Stimulated activated CD4-positive, alpha-beta T cell treated with anti-CD3 and anti-CD28 coated beads, TNF-alpha, amount 100 ng/mL, for 24 hours (primary cell): ENCODE results near the gene FASN.

ENCODE experiments used
- DNase-seq, 3 experiments: peaks; one replicate each; pipeline ENCODE4 v3.0.0-alpha.2; 2020; ENCODE audit warnings: low read depth in 3 of 3

Gene FASN

DNA sequence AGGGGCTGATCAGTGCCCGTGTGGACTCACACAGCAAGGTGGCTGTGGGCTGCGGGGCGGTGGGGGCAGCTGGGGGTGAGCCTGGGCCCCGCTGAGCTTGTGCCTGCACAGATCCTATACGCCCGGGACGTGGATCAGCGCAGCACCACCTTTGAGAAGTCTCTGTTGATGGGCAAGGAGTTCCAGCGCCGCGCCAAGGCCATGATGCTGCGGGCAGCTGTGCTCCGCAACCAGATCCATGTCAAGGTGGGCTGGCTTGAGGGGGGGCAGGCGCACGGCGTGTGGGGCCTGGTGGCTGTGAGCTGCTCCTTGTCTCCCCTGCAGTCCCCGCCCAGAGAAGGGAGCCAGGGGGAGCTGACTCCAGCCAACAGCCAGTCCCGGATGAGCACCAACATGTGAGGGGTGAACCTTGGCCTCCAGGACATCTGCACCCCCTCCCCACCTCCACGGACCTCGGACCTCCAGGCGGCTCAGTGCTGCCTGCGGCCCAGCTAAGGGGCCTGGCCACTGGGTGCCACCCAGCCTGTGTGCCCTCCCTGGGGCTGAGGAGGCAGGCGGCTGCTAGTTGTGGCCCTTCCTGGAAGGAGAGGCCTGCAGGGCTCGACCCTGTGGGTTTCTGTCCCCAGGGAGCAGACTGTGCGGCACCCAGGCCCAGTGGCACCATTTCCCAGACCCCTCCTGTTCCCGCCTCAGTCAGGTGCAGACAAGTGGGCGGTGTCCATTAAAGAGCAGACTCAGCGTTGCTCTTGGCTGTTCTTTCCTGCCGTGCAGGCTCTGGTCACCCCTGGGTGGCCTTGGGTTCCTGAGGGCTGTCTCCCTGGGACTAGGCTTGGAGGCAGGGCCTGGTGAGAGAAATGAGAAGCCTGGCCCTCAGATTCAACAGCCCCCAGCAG, 41.1 kb downstream of the FASN start:
- DNase-seq, result no peak

DNA sequence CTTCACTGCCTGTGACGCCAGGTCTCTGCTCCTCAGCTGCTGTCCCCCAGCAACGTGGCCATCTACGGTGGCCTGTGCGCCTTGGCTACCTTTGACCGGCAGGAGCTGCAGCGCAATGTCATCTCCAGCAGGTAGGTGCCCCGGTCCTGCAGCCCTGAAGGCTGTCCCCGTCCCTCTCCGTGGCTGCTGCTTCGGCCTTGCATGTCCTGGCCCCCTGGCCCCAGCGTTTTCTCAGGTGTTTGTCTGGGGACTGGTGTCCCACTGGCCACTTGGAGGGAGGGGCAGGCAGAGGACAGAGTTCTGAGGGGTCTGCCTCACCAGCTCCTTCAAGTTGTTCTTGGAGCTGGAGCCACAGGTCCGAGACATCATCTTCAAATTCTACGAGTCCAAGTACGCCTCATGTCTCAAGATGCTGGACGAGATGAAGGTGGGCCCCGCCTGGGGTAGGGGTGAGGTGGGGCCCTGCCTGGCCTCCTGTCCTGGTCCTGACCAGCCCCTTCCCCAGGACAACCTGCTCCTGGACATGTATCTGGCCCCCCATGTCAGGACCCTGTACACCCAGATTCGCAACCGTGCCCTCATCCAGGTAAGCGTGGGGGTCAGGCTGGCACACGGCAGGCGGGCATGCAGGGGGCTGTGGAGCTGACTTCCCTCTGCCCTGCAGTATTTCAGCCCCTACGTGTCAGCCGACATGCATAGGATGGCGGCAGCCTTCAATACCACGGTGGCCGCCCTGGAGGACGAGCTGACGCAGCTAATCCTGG, 41.9 kb downstream of the FASN start:
- no peak for DNase-seq

- no peak for DNase-seq
Observed at GRCh38 chr17:82055023-82055964, 42.7 kb downstream of the FASN start.

DNA sequence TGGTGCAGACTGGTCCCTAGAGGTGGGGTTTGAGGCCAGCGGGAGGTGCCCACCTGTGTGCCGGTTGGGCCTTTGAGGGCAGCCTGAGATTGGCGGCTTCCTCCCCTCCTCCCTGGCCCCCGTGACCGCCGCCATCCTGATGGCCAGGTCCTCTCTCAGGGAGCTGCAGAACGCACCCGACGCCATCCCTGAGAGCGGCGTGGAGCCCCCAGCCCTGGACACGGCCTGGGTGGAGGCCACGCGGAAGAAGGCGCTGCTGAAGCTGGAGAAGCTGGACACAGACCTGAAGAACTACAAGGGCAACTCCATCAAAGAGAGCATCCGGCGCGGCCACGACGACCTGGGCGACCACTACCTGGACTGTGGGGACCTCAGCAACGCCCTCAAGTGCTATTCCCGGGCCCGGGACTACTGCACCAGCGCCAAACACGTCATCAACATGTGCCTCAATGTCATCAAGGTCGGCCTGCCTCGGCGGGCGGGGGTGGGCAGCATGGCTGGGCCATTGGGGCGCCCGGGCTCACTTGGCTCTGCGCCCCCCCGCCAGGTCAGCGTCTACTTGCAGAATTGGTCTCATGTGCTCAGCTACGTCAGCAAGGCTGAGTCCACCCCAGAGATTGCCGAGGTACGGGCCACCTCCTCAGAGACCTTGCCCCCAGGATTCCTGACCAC, 43.5 kb downstream of the FASN start:
- no peak for DNase-seq

DNA sequence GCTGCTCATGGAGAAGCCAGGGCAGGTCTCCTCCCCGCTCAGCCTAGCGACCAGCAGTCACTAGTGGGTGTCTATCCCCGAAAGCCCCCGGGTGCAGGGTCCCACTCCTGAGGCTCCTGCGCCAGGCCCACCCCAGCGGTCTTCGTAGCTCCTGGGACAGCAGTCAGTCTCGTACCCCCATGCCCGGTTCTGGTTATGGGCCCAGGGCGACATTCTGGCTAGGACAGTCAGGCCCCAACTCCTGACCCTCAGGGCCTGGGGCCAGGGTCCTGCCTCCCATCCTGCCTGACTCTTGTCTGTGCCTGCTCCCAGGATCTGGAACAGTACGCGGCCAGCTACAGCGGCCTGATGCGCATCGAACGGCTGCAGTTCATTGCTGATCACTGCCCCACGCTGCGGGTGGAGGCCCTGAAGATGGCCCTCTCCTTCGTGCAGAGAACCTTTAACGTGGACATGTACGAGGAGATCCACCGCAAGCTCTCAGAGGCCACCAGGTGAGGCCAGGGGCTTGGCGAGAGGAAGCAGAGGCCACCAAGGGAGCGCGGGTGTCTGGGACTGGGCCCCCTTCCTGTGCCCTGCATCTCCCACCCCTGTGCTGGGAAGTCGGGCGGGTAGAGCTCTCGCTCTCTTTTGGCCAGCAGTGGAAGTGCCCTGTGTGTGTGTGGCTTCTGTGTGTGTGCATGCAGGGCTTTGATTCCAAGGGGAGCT, 44.3 kb downstream of the FASN start:
- no peak for DNase-seq

DNA sequence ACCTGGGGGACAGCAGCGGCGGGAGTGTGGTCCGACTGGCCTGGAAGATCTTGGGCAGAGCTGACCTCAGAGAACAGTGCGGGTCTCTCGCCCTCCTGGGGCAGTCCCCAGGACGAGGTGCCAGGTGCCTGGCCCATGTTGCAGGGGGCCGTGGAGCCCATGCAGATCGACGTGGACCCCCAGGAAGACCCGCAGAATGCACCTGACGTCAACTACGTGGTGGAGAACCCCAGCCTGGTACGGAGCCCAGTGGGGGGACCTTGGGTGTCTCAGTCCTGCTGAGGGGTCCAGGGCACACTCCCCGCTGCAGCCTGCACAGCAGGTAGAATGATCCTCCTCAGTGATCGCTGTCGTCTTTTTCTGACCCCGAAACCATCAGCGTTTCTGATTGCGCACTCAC, 44.9 kb downstream of the FASN start:
- DNase-seq, result no peak

DNA sequence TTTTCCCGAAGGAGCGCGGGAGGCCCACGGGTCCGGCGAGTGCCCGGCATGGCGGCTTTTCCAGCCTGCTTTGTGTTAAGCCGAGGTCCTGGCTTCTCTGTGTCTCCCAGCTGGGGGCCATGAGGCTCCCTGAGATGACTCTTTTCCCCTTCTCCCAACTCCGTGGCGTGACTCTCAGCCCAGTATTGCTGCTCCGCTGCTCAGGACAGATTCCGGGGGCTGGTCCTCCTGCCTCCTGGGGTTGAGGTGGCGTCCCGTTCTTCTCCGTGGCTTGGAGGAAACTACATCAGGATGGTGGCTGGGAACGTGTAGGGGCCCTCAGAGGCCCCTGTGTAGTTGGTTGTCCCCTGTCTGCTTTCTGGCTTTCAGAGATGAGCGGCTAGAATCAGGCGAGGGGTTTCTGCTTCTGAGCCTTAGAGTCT, 45.4 kb downstream of the FASN start:
- DNase-seq, result no peak

DNA sequence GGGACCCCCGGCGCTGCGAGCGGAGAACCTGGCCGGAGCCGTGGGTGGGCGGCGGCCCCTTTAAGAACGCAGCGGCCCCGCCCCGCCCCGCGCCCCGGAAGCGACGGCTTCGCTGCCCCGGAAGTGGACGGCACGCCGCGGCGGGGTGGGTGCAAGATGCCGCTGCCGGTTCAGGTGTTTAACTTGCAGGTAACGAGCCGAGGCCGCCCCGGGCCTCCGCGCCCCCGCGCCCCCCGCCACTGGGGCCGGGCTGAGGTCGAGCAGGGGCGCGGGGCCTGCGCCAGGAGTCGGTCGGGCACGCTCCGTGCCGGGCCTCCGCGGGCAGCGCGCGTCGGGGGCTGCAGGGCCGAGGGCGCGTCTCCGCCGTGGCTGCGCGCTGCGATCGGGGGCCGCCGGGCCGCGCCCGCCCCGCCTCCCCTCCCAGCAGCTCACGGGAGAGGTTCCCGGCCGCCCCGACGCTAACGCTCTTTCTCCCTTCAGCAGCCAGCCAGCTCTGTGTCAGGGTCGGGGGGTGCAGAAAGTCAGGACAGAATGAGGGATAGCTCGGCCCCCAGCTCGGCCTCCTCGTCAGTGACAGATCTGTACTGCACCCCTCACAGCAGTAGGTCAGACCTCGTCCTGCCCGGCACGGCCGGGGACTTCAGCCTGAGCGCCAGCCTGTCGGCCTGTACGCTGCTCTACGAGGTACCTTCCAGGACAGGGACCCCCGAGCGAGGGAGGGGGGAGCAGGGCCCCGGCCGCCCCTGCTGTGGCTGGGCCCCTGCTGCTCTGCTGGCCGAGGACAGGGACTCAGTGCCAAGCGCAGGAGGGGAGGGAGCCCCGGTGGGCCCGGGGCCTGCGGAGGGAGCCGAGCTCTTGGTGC, 46.0 kb downstream of the FASN start, which contains the start of the genes GPS1 and RFNG:
TSS of gene GPS1 (plus strand) at position 123 of the 862 bp plus-strand sequence. CDS start at position 157, 34 bp downstream.
TSS of gene RFNG (minus strand) at position 36 of the 862 bp plus-strand sequence. CDS start 45 bp downstream, outside the sequence.
- DNase-seq, result peak; percentile 72 to 85 (median 72)

DNA sequence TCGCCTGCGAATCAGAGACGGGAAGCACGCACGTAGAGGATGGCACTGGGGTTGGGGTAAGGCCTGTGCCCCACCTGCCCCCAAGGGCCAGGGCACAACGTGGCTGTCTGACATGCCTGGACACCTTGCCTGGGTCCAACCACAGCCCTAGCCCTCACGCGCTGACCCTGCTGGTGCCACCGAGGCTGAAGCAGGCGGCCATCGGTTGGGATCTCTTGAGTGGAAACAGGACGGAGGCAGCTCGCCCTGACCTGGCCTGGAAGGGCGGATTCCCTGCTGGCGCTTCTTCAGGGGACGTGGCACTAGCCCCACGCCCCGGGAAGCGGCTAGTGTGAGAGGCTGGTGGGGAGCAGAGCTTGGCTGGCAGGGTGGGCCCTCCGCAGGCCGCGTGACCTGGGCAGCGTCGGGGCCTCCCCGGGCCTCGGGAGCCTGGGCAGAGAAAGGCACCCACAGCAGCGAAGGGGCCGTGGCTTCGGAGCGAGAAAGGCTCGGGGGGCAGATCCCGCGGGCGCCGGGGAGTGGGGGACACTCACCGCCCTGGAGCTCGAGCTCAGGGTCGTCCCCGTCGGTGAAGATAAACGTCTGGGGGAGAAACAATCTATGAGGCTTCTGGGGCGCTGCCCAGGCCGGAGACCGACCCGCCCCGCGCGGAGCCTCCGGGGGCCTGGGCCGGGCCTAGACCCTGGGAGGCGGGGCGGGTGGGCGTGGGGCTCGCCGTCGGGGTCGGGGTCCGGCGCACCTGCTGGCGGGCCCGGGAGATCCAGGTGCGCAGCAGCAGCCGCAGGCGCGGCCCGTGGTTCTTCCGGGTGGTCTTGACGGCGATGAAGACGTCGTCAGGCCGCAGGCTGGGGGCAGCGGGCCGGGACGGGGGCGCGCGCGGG, 47.0 kb downstream of the FASN start:
- no peak for DNase-seq

DNA sequence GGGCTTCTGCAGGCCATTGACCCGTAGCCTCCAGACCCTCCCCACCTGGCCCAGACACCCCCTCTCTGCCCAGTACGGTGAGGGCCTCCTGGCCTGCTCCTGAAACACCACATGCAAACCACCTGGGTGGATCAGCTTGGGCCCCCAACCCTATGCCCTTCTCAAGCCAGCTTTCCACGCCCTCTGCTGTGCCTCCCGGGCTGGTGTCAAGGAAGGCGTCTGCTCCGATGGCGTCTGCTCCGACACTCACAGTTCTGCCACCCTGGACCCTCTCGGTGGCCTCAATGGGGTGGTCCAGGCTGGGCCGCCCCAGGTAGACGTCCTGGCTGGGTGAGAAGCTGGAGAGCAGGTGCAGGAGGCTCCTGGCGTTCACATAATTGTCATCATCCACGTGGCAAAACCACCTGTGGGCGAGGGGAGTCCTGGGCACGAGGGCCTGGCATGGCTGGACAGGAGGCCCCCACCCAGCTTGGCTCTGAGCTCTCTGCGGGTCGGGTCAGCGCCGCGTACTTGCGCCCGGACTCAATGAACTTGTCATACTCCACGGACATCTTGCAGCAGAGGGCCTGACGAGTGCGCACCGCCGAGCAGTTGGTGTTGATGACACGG, 47.8 kb downstream of the FASN start:
- DNase-seq, result no peak

GRCh38 chr17:82049521-82049971, 48.5 kb downstream of the FASN start:
- DNase-seq, result no peak

- DNase-seq, result no peak
Observed at GRCh38 chr17:82049106-82049505, 48.9 kb downstream of the FASN start.

GRCh38 chr17:82048571-82048971, 49.5 kb downstream of the FASN start:
- DNase-seq, result no peak

GRCh38 chr17:82047914-82048570, 50.0 kb downstream of the FASN start:
- DNase-seq, result no peak

GRCh38 chr17:82047379-82047778, 50.7 kb downstream of the FASN start:
- DNase-seq, result no peak

DNA sequence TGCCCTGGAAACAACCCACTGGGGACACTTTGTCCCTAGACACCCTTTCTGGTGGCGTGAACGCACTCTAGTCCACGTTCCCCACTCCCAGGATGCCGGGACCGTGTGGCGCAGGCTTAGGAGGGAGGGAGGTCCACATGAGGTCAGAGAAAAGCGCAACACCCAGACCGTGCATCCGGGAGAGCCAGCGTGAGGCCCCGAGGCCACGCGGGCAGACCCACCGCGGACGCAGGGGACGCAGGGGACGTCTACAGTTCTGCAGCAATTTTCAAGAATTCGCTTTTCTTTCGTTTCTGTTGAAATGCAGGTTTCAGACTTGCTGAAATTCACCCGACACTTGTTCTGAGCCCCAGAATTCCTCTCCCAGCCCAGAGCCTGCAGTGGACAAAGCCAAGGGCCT, 51.1 kb downstream of the FASN start:
- no peak for DNase-seq

DNA sequence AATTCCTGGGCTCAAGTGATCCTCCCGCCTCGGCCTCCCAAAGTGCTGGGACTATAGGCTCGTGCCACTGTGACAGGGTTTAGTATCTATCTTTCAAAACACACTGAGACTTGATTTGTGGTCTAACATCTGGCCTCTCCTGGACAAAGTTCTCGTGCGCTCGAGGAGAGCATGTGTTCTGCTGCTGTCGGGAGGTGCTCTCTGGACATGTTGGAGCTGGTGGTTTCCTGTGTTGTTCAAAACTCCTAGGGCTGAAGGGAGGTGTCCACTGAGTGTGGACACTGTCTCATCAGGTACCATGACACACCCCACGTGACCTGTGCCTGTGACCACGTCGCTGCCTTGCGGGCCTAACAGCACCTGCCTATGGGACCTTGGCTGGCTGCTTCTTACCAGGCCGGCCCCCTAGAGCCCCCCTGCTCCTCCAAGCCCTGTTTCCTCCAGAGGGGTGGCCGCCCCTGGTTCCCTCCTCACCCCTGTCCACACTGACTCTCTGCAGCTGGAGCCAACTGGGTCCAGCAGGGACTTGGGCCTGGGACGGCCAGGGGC, 52.0 kb downstream of the FASN start:
- no peak for DNase-seq
